Mesodermal cell (in vitro differentiated cells): Measurements from ENCODE around the gene AGAP1.

Source experiments
- H3K27ac ChIP-seq: 2 replicates; pipeline ENCODE4 v1.7.0; 2013; ENCODE audit warnings: mild to moderate bottlenecking, low read depth, low read length, moderate library complexity; ENCODE audit not compliant: severe bottlenecking
- H3K36me3 ChIP-seq: 2 replicates; pipeline ENCODE4 v1.7.1; 2013; ENCODE audit warnings: mild to moderate bottlenecking, low read length, moderate library complexity; ENCODE audit not compliant: control insufficient read depth, insufficient read depth
- H3K4me1 ChIP-seq: one replicate; pipeline ENCODE4 v1.7.1; 2013; ENCODE audit warnings: mild to moderate bottlenecking, low read length; ENCODE audit not compliant: insufficient read depth, control insufficient read depth, poor library complexity, severe bottlenecking
- H3K4me3 ChIP-seq: 2 replicates; pipeline ENCODE4 v1.7.0; 2013; ENCODE audit warnings: low read length, control low read depth, mild to moderate bottlenecking; ENCODE audit not compliant: insufficient read depth, poor library complexity, severe bottlenecking; ENCODE audit errors: extremely low read depth
- H3K9me3 ChIP-seq: 2 replicates; pipeline ENCODE4 v1.7.1; 2013; ENCODE audit warnings: mild to moderate bottlenecking, low read length, moderate library complexity; ENCODE audit not compliant: control insufficient read depth
- WGBS, 2 experiments: methylation state at CpG; one replicate each; pipeline ENCODE4 v1.1.5; 2013; ENCODE audit warnings: missing lambda C conversion rate in 2 of 2; ENCODE audit not compliant: insufficient coverage in 2 of 2; 5-methylcytosine and 5-hydroxymethylcytosine counted together

AGAP1 gene

DNA sequence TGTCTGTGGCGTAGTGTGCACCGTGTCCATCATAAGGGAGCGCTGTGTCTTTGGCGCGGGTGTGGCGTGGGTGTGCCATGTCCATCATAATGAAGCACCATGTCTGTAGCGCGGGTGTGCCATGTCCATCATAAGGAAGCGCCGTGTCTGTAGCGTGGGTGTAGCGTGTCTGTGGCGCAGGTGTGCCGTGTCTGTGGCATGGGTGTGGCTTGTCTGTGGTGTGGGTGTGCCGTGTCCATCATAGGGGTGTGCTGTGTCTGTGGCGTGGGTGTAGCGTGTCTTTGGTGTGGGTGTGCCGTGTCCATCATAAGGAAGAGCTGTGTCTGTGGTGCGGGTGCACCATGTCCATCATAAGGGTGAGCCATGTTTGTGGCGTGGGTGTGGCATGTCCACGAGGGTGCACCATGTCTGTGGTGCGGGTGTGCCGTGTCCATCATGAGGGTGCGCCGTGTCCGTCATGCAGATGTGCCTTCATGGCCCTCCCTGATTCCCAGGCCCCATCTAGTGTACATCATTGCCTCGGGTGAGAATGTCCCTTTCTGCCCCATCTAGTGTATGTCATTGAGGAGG lies 399.4 kb downstream of the AGAP1 start:
- H3K4me3 ChIP-seq: no peak overlapping the region
- no peaks in the 10 kb centered on the region for H3K9me3 ChIP-seq
- no peaks in the 10 kb centered on the region for H3K4me1 ChIP-seq
- no peak overlapping the region for H3K27ac ChIP-seq
- peaks cover 29% of the 10 kb centered on the region for H3K36me3 ChIP-seq
- 95 to 98% methylated on average over 24 to 25 of the region's 27 CpGs for WGBS, 2 experiments

DNA sequence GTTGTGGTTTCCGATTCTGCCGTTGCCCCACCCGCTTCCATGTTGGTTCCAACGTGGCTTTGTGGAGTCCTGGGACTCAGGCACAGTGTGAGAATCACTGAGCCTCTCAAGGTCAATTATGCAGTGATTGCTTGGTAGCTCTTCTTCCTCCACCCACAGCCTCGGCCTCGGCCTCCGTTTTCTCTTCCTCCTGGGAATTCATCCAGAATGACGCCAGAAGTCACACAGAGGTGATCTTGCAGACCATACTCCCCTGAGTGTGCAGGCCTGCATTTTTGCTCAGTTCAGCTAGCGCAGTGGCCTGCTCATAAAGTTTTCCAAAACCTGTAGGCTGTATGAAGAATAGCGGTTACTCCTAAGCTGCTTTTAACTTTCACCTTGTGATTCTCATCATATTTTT lies 401.0 kb downstream of the AGAP1 start:
- Histone ChIP-seq H3K9me3 (no peaks in the 10 kb centered on the region), H3K27ac (no peak overlapping the region), H3K4me1 (no peaks in the 10 kb centered on the region), H3K36me3 (peaks cover 27% of the 10 kb centered on the region), H3K4me3 (no peak overlapping the region)
- WGBS, 2 experiments: 95% methylated on average over 9 to 10 of the region's 10 CpGs

DNA sequence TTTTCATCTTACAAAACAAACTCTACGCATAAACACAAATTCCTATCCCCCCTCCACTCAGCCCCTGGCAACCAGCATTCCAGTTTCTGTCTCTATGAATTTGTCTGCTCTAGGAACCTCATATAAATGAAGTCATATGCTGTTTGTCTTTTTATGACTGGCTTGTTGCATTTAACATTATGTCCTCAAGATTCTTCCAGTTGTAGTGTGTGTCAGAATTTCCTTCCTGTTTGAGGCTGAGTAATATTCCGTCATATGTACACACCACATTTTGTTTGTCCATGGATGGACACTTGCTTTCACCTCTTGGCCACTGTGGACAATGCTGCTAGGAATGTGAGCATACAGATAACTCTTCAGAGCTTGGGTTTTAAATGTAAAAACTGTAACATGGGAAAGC lies 402.2 kb downstream of the AGAP1 start:
- Histone ChIP-seq H3K4me1 (no peaks in the 10 kb centered on the region), H3K4me3 (no peak overlapping the region), H3K36me3 (peaks cover 24% of the 10 kb centered on the region), H3K9me3 (no peaks in the 10 kb centered on the region), H3K27ac (no peak overlapping the region)
- WGBS, 2 experiments: 80 to 92% methylated on average over 1 to 2 of the region's 2 CpGs

GRCh38 chr2:235897992-235898391 lies 404.1 kb downstream of the AGAP1 start:
- no peaks in the 10 kb centered on the region for H3K9me3 ChIP-seq
- peaks cover 19% of the 10 kb centered on the region for H3K36me3 ChIP-seq
- no peak overlapping the region for H3K4me3 ChIP-seq
- WGBS, 2 experiments: 74 to 76% methylated on average over 7 of the region's 8 CpGs
- no peak overlapping the region for H3K27ac ChIP-seq
- H3K4me1 ChIP-seq: no peaks in the 10 kb centered on the region

DNA sequence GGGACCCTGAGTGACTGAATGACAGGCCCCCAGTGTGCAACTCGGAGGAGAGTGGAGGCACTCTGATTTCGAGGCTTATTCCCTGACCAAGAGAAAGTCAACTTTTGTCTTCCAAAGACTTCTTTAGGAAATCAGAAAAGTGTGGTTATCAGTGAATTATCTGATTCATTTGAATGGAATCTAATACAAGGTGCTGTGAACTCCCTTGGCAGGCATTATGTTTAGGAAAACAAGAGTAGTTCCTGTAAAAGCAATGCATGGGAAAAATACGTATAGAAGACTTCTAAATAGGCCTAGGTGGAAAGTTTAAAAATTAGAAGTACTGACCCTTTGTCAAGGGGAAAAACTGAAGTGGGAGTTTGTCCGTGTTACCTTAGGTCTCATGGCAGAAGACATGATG lies 404.9 kb downstream of the AGAP1 start:
- H3K4me1 ChIP-seq: no peaks in the 10 kb centered on the region
- H3K27ac ChIP-seq: no peak overlapping the region
- H3K9me3 ChIP-seq: no peaks in the 10 kb centered on the region
- no peak overlapping the region for H3K4me3 ChIP-seq
- peaks cover 18% of the 10 kb centered on the region for H3K36me3 ChIP-seq
- 91 to 92% methylated on average over 2 to 3 of the region's 4 CpGs for WGBS, 2 experiments

GRCh38 chr2:235900631-235901030 lies 406.8 kb downstream of the AGAP1 start:
- Histone ChIP-seq H3K27ac (no peak overlapping the region), H3K4me1 (no peaks in the 10 kb centered on the region), H3K36me3 (peaks cover 7% of the 10 kb centered on the region), H3K9me3 (no peaks in the 10 kb centered on the region), H3K4me3 (no peak overlapping the region)
- WGBS, 2 experiments: 88 to 100% methylated on average over 1 of the region's 1 CpG

DNA sequence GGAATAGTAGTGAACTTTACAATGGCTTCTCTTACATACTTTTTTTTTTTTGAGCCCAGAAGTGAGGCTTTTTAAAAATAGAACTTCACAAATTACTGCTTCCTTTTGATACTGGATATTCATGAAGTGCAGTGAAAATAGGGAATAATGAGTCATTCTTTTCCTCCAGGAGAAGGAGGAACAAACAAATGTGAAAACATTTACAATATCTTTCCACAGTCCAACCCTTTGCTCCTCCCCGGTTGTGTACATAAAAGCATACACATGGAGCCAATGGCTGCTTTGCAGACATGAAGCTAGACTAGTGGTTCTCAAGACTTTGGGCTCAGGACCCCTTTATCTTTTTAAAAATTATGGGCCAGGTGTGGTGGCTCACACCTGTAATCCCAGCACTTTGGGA lies 407.4 kb downstream of the AGAP1 start:
- H3K4me3 ChIP-seq: no peak overlapping the region
- WGBS, 2 experiments: 88 to 100% methylated on average over 1 of the region's 1 CpG
- H3K36me3 ChIP-seq: peaks cover 1% of the 10 kb centered on the region
- no peaks in the 10 kb centered on the region for H3K9me3 ChIP-seq
- no peak overlapping the region for H3K27ac ChIP-seq
- H3K4me1 ChIP-seq: no peaks in the 10 kb centered on the region

GRCh38 chr2:235903782-235904584 lies 410.1 kb downstream of the AGAP1 start:
- Histone ChIP-seq H3K4me1 (no peaks in the 10 kb centered on the region), H3K27ac (no peak overlapping the region), H3K4me3 (no peak overlapping the region), H3K9me3 (no peaks in the 10 kb centered on the region), H3K36me3 (peaks cover 4% of the 10 kb centered on the region)
- 54 to 58% methylated on average over 18 to 19 of the region's 21 CpGs for WGBS, 2 experiments

DNA sequence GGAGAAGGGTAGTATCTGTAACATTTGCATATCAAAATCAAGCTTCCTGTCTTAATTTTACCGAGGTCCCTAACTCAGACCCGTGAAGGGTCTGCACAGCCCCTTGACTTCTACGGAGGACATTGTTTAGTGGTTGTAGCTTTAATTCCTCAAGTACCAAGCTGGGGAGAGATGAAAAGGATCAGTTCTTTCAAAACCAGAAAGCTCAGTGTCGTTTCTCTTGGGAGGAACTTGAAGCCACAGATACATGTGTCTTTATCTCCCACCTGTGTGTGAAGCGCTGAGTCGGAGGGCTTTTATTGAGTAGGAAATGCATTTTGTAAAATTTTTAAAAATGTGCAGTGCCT lies 410.7 kb downstream of the AGAP1 start:
- WGBS, 2 experiments: 17 to 33% methylated on average over 1 of the region's 6 CpGs
- H3K27ac ChIP-seq: no peak overlapping the region
- H3K4me3 ChIP-seq: no peak overlapping the region
- no peaks in the 10 kb centered on the region for H3K9me3 ChIP-seq
- no peaks in the 10 kb centered on the region for H3K4me1 ChIP-seq
- H3K36me3 ChIP-seq: peaks cover 8% of the 10 kb centered on the region

GRCh38 chr2:235908826-235909225 lies 415.0 kb downstream of the AGAP1 start:
- H3K4me1 ChIP-seq: no peaks in the 10 kb centered on the region
- no peak overlapping the region for H3K4me3 ChIP-seq
- no peak overlapping the region for H3K27ac ChIP-seq
- peaks cover 13% of the 10 kb centered on the region for H3K36me3 ChIP-seq
- no peaks in the 10 kb centered on the region for H3K9me3 ChIP-seq
- WGBS, 2 experiments: 89 to 97% methylated on average over 3 to 5 of the region's 6 CpGs

DNA sequence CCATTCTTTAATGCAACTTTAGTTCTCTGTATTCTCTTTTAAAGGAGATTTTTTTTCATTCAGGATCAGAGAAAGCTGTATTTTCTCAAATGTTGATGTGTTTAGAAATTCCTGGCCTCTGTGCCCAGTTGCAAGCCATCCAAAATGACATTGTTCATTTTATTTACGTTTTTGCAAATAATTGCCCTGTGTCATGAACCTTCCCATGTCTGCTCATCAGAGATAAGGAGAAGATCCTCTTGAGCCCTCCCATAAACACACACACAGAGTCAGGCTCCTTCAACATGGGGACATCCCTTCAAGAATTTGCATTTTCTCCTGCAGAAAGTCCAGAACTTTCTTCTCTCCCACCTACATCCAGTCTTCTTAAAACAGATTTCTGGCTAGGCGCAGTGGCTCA lies 415.5 kb downstream of the AGAP1 start:
- WGBS, 2 experiments: 90 to 100% methylated on average over 1 to 2 of the region's 2 CpGs
- peaks cover 17% of the 10 kb centered on the region for H3K36me3 ChIP-seq

More for the DNA sequence above, 415.5 kb downstream of the AGAP1 start:
- H3K27ac ChIP-seq: no peak overlapping the region
- no peaks in the 10 kb centered on the region for H3K4me1 ChIP-seq
- H3K4me3 ChIP-seq: no peak overlapping the region
- no peaks in the 10 kb centered on the region for H3K9me3 ChIP-seq
